ENCODE measurements around the gene SKA2. TPM values are rescaled to one million over a fixed set of nuclear protein-coding genes. Genes with fewer than 3 reads are reported as not detected.

Gene SKA2
- 10 to 100 TPM; 14.7 to 29.7 (median 18.9) TPM for total RNA-seq

DNA sequence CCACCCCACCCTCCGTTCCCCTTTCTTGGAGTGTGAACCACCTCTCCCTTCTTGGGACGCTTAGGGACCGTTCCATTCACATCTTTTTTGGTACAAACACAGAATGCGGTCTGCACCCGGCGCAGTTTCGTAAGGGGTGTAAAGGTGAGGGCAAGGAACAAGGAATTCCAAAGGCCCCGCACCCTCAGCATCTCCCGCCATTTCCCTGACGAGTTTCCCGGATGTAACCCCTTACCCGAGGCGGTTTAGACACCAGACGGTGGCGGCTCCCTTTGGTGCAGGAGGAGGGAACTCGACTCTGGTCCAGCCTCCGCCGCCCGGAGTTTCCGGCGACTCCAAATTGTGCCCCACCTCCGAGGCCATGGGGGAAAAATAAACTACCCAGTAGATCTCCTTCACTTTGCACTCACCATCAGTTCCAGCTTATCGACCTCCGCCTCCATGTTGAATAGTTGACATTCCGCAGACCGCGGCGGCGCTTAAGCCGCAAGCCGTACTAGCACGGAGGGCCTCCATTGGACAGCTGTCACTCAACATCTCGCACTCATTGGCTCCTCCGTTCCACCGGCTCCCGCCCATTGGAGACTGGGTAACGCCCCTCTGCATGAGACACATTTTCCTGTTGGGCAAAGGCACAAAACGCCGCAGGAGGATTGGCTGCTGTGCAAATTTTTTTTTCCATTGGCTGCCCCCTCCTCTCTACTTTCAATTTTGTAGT, at the start of gene SKA2:
Gene SKA2, minus strand, starts transcription at position 466 of the 718 bp plus-strand sequence. Its CDS starts 23 bp downstream, at position 443.
- TF ChIP-seq, protein P1, sequence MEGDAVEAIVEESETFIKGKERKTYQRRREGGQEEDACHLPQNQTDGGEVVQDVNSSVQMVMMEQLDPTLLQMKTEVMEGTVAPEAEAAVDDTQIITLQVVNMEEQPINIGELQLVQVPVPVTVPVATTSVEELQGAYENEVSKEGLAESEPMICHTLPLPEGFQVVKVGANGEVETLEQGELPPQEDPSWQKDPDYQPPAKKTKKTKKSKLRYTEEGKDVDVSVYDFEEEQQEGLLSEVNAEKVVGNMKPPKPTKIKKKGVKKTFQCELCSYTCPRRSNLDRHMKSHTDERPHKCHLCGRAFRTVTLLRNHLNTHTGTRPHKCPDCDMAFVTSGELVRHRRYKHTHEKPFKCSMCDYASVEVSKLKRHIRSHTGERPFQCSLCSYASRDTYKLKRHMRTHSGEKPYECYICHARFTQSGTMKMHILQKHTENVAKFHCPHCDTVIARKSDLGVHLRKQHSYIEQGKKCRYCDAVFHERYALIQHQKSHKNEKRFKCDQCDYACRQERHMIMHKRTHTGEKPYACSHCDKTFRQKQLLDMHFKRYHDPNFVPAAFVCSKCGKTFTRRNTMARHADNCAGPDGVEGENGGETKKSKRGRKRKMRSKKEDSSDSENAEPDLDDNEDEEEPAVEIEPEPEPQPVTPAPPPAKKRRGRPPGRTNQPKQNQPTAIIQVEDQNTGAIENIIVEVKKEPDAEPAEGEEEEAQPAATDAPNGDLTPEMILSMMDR (IDR thresholded peaks at IDR 0.05; ENCODE audit: low read depth), result no peak

GRCh38 chr17:59202320-59202719, 47.3 kb upstream of the SKA2 start:
- TF ChIP-seq, protein P1 (IDR thresholded peaks at IDR 0.05; ENCODE audit: low read depth), result no peak

GRCh38 chr17:59199398-59199797, 44.4 kb upstream of the SKA2 start:
- TF ChIP-seq, protein P1 (IDR thresholded peaks at IDR 0.05; ENCODE audit: low read depth), result no peak

DNA sequence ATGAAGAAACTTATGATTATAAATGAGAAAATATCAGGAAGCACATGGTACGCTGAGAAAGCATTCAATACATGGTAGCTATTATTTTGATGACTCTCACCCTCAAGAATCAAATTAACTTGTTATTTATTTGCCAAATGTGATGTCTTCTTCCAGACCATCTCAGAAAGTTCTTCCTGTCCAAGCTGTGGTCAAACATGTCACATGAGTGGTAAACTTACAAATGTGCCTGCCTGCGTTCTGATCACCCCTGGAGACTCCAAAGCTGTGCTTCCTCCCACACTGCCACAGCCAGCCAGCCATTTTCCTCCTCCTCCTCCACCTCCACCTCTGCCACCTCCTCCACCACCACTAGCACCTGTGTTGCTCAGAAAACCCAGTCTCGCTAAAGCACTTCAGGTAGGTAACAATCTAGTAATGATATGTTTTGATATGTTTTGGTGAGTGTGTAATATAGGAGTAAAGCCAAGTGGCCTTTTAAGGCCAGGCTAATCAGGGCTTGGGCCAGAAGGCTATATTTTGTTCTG, 38.4 kb upstream of the SKA2 start:
- TF ChIP-seq, protein P1 (IDR thresholded peaks at IDR 0.05; ENCODE audit: low read depth), result no peak

- TF ChIP-seq, protein P1 (IDR thresholded peaks at IDR 0.05; ENCODE audit: low read depth), result no peak
These were observed 35.8 kb upstream of the SKA2 start for GRCh38 chr17:59190806-59191205.

- TF ChIP-seq, protein P1 (IDR thresholded peaks at IDR 0.05; ENCODE audit: low read depth), result no peak
These were observed 31.9 kb upstream of the SKA2 start for GRCh38 chr17:59186850-59187249.

- TF ChIP-seq, protein P1 (IDR thresholded peaks at IDR 0.05; ENCODE audit: low read depth), result no peak
These were observed 31.0 kb upstream of the SKA2 start for GRCh38 chr17:59185997-59186396.
